ENCODE data around the gene CATSPERE. TPM values are rescaled to one million over a fixed set of nuclear protein-coding genes. Genes with fewer than 3 reads are reported as not detected.

The CATSPERE gene
- total RNA-seq, 2 donors from 2014 or later: 0.22 to 0.27 TPM

GRCh38 chr1:244651956-244652622 lies 191.0 kb downstream of the CATSPERE start:
- no peaks in the 10 kb centered on the region for H3K36me3 ChIP-seq
- DNase-seq: no peak
- H3K4me3 ChIP-seq: peak overlapping the region; percentile 34
- intact Hi-C loops (cut with DNase I): loop anchor here (5.0 kb wide), 1 partner anchor 200 kb away; the partner anchor contains the start of gene ADSS2
- no peaks in the 10 kb centered on the region for H3K27me3 ChIP-seq
- no peak for TF ChIP-seq CTCF (IDR thresholded peaks at IDR 0.05)
- H3K27ac ChIP-seq: peak overlapping the region; percentile 88
- no peaks in the 10 kb centered on the region for H3K9me3 ChIP-seq
- peaks cover 7% of the 10 kb centered on the region for H3K4me1 ChIP-seq
- peak overlapping the region in 1 of 2 donors; percentile 42 for H3K9ac ChIP-seq (ENCODE audit: low read depth in 2 of 2, low read length in 2 of 2)

- Histone ChIP-seq H3K9me3 (no peaks in the 10 kb centered on the region), H3K27me3 (no peaks in the 10 kb centered on the region), H3K4me3 (peak within 1 kb of the TSS; percentile 92), H3K27ac (peak within 1 kb of the TSS; percentile 88), H3K4me1 (peaks cover 7% of the 10 kb centered on the region), H3K9ac (ENCODE audit: low read depth in 2 of 2, low read length in 2 of 2) (peak within 1 kb of the TSS; percentile 94 to 95), H3K36me3 (no peaks in the 10 kb centered on the region)
- peak; percentile 43 for TF ChIP-seq CTCF (IDR thresholded peaks at IDR 0.05)
- peak; percentile 99 for DNase-seq
- intact Hi-C loops (cut with DNase I): loop anchor here (5.0 kb wide), 1 partner anchor 201 kb away; the partner anchor contains the start of gene ADSS2
These were observed 191.8 kb downstream of the CATSPERE start, which contains the start of gene DESI2 for GRCh38 chr1:244652623-244653438. Gene DESI2, plus strand, starts transcription at chr1:244653126. Its CDS starts 188 bp downstream, at chr1:244653314.

- no peaks in the 10 kb centered on the region for H3K9me3 ChIP-seq
- H3K4me1 ChIP-seq: peaks cover 7% of the 10 kb centered on the region
- peak overlapping the region; percentile 94 to 95 for H3K9ac ChIP-seq (ENCODE audit: low read depth in 2 of 2, low read length in 2 of 2)
- H3K36me3 ChIP-seq: no peaks in the 10 kb centered on the region
- peak; percentile 33 for DNase-seq
- H3K27ac ChIP-seq: peak overlapping the region; percentile 88
- H3K4me3 ChIP-seq: peak overlapping the region; percentile 92
- TF ChIP-seq CTCF (IDR thresholded peaks at IDR 0.05): peak; percentile 6
- intact Hi-C loops (cut with DNase I): loop anchor here (5.0 kb wide), 1 partner anchor 201 kb away; the partner anchor contains the start of gene ADSS2
- H3K27me3 ChIP-seq: no peaks in the 10 kb centered on the region
These were observed 192.5 kb downstream of the CATSPERE start for GRCh38 chr1:244653439-244654107.

- Histone ChIP-seq H3K9ac (ENCODE audit: low read depth in 2 of 2, low read length in 2 of 2) (peak overlapping the region; percentile 94 to 95), H3K4me1 (peaks cover 7% of the 10 kb centered on the region), H3K36me3 (no peaks in the 10 kb centered on the region), H3K9me3 (no peaks in the 10 kb centered on the region), H3K27me3 (no peaks in the 10 kb centered on the region), H3K27ac (peak overlapping the region; percentile 88), H3K4me3 (peak overlapping the region; percentile 92)
- intact Hi-C loops (cut with DNase I): loop anchor here (5.0 kb wide), 1 partner anchor 202 kb away; the partner anchor contains the start of gene ADSS2
- DNase-seq: no peak
- TF ChIP-seq CTCF (IDR thresholded peaks at IDR 0.05): no peak
These were observed 193.3 kb downstream of the CATSPERE start for GRCh38 chr1:244654108-244655038.

Data from colonic mucosa (tissue), 4 donors.